Kidney (tissue), 14 donors: ENCODE measurements around the gene FOXD3. TPM values are rescaled to one million over a fixed set of nuclear protein-coding genes. Genes with fewer than 3 reads are reported as not detected.
A peak's percentile ranks its signal among the peaks of the same experiment; 100 is the strongest.

ENCODE experiments used
- DNase-seq, 5 donors: peaks; one replicate each; pipeline ENCODE4 v3.0.0-alpha.2; 2013 to 2020
- FAIRE-seq: peaks from 2 replicates; lab custom pipeline; 2012; peaks lifted over from hg19 to GRCh38; lab: Jason Lieb, UNC
- H3K27ac ChIP-seq, 2 donors: one replicate each; pipeline ENCODE4 v1.7.0; 2013; ENCODE audit warnings: low read depth in 2 of 2, low read length in 2 of 2, inconsistent platforms in 1 of 2
- H3K27me3 ChIP-seq: one replicate; pipeline ENCODE4 v1.7.1; 2013; ENCODE audit warnings: low read length, inconsistent platforms; ENCODE audit not compliant: control insufficient read depth, insufficient read depth
- H3K36me3 ChIP-seq, 3 donors: one replicate each; pipeline versions ENCODE4 v1.7.0 to v1.7.1; 2013; ENCODE audit warnings: low read length in 3 of 3, control low read depth in 1 of 3, inconsistent platforms in 1 of 3; ENCODE audit not compliant: insufficient read depth in 3 of 3, control insufficient read depth in 2 of 3
- H3K4me1 ChIP-seq, 3 donors: one replicate each; pipeline versions ENCODE4 v1.7.0 to v1.7.1; 2013; ENCODE audit warnings: low read length in 3 of 3, inconsistent platforms in 1 of 3, low read depth in 1 of 3; ENCODE audit not compliant: control insufficient read depth in 2 of 3, insufficient read depth in 2 of 3
- H3K4me3 ChIP-seq, 3 donors: one replicate each; pipeline versions ENCODE4 v1.7.0 to v1.8.1; 2013; ENCODE audit warnings: low read length in 3 of 3, control low read depth in 1 of 3, inconsistent platforms in 1 of 3
- H3K9ac ChIP-seq, 3 donors: one replicate each; pipeline versions ENCODE4 v1.7.0 to v1.7.1; 2013; ENCODE audit warnings: low read length in 3 of 3, control low read depth in 1 of 3, inconsistent platforms in 1 of 3
- H3K9me3 ChIP-seq, 3 donors: one replicate each; pipeline versions ENCODE4 v1.7.0 to v1.7.1; 2013; ENCODE audit warnings: low read length in 3 of 3, control low read depth in 1 of 3, inconsistent platforms in 1 of 3; ENCODE audit not compliant: control insufficient read depth in 2 of 3, insufficient read depth in 1 of 3
- CTCF ChIP-seq: IDR thresholded peaks from 3 replicates; pipeline ENCODE4 v1.5.1; 2012; ENCODE audit warnings: mild to moderate bottlenecking, moderate library complexity, borderline replicate concordance; ENCODE audit not compliant: insufficient read depth; ENCODE audit errors: extremely low read depth
- intact Hi-C: fragments of 100-400 bp; cut with DNase I; formaldehyde crosslinking; loops from one replicate; pipeline ENCODE4 v1.11.1; 2022
- polyA plus RNA-seq: library from polyadenylated mRNA; stranded (reverse); fragments of 350-450 nt; fragmentation: Illumina TruSeq; extraction: RNeasy Lipid Tissue Mini Kit (QIAGEN cat#74804); gene quantifications from one replicate; pipeline ENCODE4 v1.2.3, GENCODE V29; 2014; ENCODE audit warnings: low read depth, low replicate concordance; ENCODE audit not compliant: insufficient read depth
- total RNA-seq: library from RNA; stranded (reverse); fragmentation: NEBNext Ultra II Directional; extraction: Animal tissue kit (Norgen Biotek cat#: 25700); gene quantifications from one replicate; pipeline ENCODE4 v1.2.1, GENCODE V29; 2021
- donor health status: control.
- donor health status: control.
- donor health status: control.
- donor health status: control.
- donor health status: control.
- donor health status: DM: yes; HTN: yes; CAD: no.
- donor health status: Normal renal cell carcinoma (clear cell type).

Gene FOXD3
- total and polyA plus RNA-seq, 2 donors from 2014 or later: 0.17 to 0.31 TPM

- Histone ChIP-seq H3K9me3 (peaks cover 0 to 3% (median 0%) of the 10 kb centered on the region in 3 donors), H3K27ac (no peak overlapping the region), H3K4me1 (peaks cover 0 to 4% (median 0%) of the 10 kb centered on the region in 3 donors), H3K4me3 (no peak overlapping the region), H3K27me3 (peaks cover 76% of the 10 kb centered on the region), H3K9ac (no peak overlapping the region), H3K36me3 (no peaks in the 10 kb centered on the region)
- DNase-seq (no peak), FAIRE-seq (no peak)
- no peak for TF ChIP-seq CTCF
- intact Hi-C loops: no loop called here
Measured at GRCh38 chr1:63324779-63325119, 2.4 kb downstream of the FOXD3 start.

GRCh38 chr1:63325279-63325985, 3.1 kb downstream of the FOXD3 start:
- intact Hi-C loops: no loop called here

GRCh38 chr1:63326106-63326472, 3.7 kb downstream of the FOXD3 start:
- Histone ChIP-seq H3K4me3 (no peak overlapping the region), H3K4me1 (peaks cover 0 to 4% (median 0%) of the 10 kb centered on the region in 3 donors), H3K9me3 (peaks cover 0 to 3% (median 0%) of the 10 kb centered on the region in 3 donors), H3K27me3 (peaks cover 74% of the 10 kb centered on the region), H3K27ac (no peak overlapping the region), H3K36me3 (no peaks in the 10 kb centered on the region), H3K9ac (no peak overlapping the region)
- peak in 2 of 5 donors; percentile 18 to 35 for DNase-seq
- no peak for TF ChIP-seq CTCF
- intact Hi-C loops: no loop called here
- FAIRE-seq: no peak

More at GRCh38 chr1:63325279-63325985, 3.1 kb downstream of the FOXD3 start:
- Histone ChIP-seq H3K36me3 (no peaks in the 10 kb centered on the region), H3K4me3 (no peak overlapping the region), H3K27me3 (peaks cover 72% of the 10 kb centered on the region), H3K27ac (no peak overlapping the region), H3K9me3 (peaks cover 0 to 3% (median 0%) of the 10 kb centered on the region in 3 donors), H3K9ac (no peak overlapping the region), H3K4me1 (peaks cover 0 to 4% (median 0%) of the 10 kb centered on the region in 3 donors)
- TF ChIP-seq CTCF: no peak
- DNase-seq (peak in 2 of 5 donors; percentile 23 to 25), FAIRE-seq (no peak)
